Vagina (tissue), 2 donors: Measurements from ENCODE around the gene FRRS1.

Experiments used
- CTCF ChIP-seq, 3 experiments: fragments of 450-650 bp in 2 of 3; fragments of 200-600 bp in 1 of 3; sonication (generic) in 1 of 3; IDR thresholded peaks; one replicate each; pipeline ENCODE4 v1.5.1; 2017 to 2019; ENCODE audit warnings: antibody characterized with exemption in 3 of 3, mild to moderate bottlenecking in 2 of 3, moderate library complexity in 2 of 3
- POLR2A ChIP-seq, 2 donors: fragments of 450-650 bp; IDR thresholded peaks; one replicate each; pipeline ENCODE4 v1.6.1; 2017; ENCODE audit warnings: antibody characterized with exemption in 2 of 2, mild to moderate bottlenecking in 2 of 2, moderate library complexity in 2 of 2

- TF ChIP-seq CTCF (IDR thresholded peaks at IDR 0.05): peak in 1 of 3 experiments; percentile 22
- TF ChIP-seq POLR2A (IDR thresholded peaks at IDR 0.05): no peak
These were observed 37.8 kb downstream of the FRRS1 start for GRCh38 chr1:99728494-99729235.
